Neural cell (in vitro differentiated cells): ENCODE data around the gene FAM186B. TPM values are rescaled to one million over a fixed set of nuclear protein-coding genes. Genes with fewer than 3 reads are reported as not detected.

Experiments
- H2AFZ ChIP-seq: fragments of 200-600, 300-800 bp; sonication (generic), shearing (Covaris generic); 2 replicates; pipeline ENCODE4 v1.6.0; 2014; ENCODE audit warnings: low read depth, mild to moderate bottlenecking, antibody characterized with exemption, low read length, moderate library complexity
- H3F3A ChIP-seq: fragments of 200-600 bp; shearing (Covaris generic); 2 replicates; pipeline ENCODE4 v1.6.1; 2016; ENCODE audit warnings: mild to moderate bottlenecking, moderate library complexity, mixed read lengths, antibody characterized with exemption, low read length; ENCODE audit not compliant: insufficient read depth, poor library complexity, severe bottlenecking
- H3K27ac ChIP-seq: fragments of 200-600, 300-800 bp; sonication (generic), shearing (Covaris generic); 2 replicates; pipeline ENCODE4 v1.5.1; 2014; ENCODE audit warnings: mild to moderate bottlenecking, low read length, moderate library complexity
- H3K27me3 ChIP-seq: fragments of 300-800, 200-600 bp; sonication (generic), shearing (Covaris generic); 2 replicates; pipeline ENCODE4 v1.6.0; 2014; ENCODE audit warnings: mild to moderate bottlenecking, low read depth, low read length, moderate library complexity; ENCODE audit not compliant: insufficient read depth
- H3K36me3 ChIP-seq: fragments of 300-800, 200-600 bp; sonication (generic), shearing (Covaris generic); 2 replicates; pipeline ENCODE4 v1.5.1; 2014; ENCODE audit warnings: mild to moderate bottlenecking, antibody characterized with exemption, low read length, moderate library complexity; ENCODE audit not compliant: insufficient read depth
- H3K4me2 ChIP-seq: fragments of 300-800, 200-600 bp; sonication (generic), shearing (Covaris generic); 2 replicates; pipeline ENCODE4 v1.6.0; 2014; ENCODE audit warnings: mild to moderate bottlenecking, low read length
- H3K4me3 ChIP-seq: fragments of 300-800, 200-600 bp; sonication (generic), shearing (Covaris generic); 2 replicates; pipeline ENCODE4 v1.5.1; 2014; ENCODE audit warnings: mild to moderate bottlenecking, low read length, moderate library complexity
- H3K79me2 ChIP-seq: fragments of 200-600 bp; shearing (Covaris generic); replicated peaks from 2 replicates; pipeline ENCODE4 v1.6.0; 2014; ENCODE audit warnings: mild to moderate bottlenecking, low read length, moderate library complexity; ENCODE audit not compliant: insufficient read depth
- H3K9ac ChIP-seq: fragments of 300-800, 200-600 bp; sonication (generic), shearing (Covaris generic); 2 replicates; pipeline ENCODE4 v1.6.1; 2016; ENCODE audit warnings: mild to moderate bottlenecking, low read length, mixed read lengths
- H3K9me2 ChIP-seq: fragments of 200-600 bp; shearing (Covaris generic); 2 replicates; pipeline ENCODE4 v1.6.1; 2016; ENCODE audit warnings: mild to moderate bottlenecking, low read length, mixed read lengths; ENCODE audit not compliant: insufficient read depth
- H3K9me3 ChIP-seq: fragments of 200-600, 300-800 bp; sonication (generic), shearing (Covaris generic); 2 replicates; pipeline ENCODE4 v1.6.1; 2016; ENCODE audit warnings: mild to moderate bottlenecking, mixed run types, low read length, moderate library complexity, mixed read lengths
- H4K20me1 ChIP-seq: fragments of 200-600 bp; shearing (Covaris generic); 2 replicates; pipeline ENCODE4 v1.6.1; 2016; ENCODE audit warnings: mild to moderate bottlenecking, mixed run types; ENCODE audit not compliant: insufficient read depth
- CTCF ChIP-seq: fragments of 450-650 bp; IDR thresholded peaks from 2 replicates; pipeline ENCODE4 v1.5.1; 2014; ENCODE audit warnings: antibody characterized with exemption, mild to moderate bottlenecking, moderate library complexity; ENCODE audit not compliant: poor library complexity, severe bottlenecking
- EP300 ChIP-seq: fragments of 450-650 bp; conservative IDR thresholded peaks from 2 replicates; pipeline ENCODE4 v1.6.1; 2014; ENCODE audit warnings: antibody characterized with exemption, mild to moderate bottlenecking, moderate library complexity; ENCODE audit not compliant: poor library complexity, severe bottlenecking
- EZH2 ChIP-seq: fragments of 200-600, 300-800 bp; shearing (Covaris generic), sonication (generic); IDR thresholded peaks from 2 replicates; pipeline ENCODE4 v1.6.1; 2014; ENCODE audit warnings: antibody characterized with exemption, low read length, borderline replicate concordance, mild to moderate bottlenecking; ENCODE audit not compliant: insufficient read depth, poor library complexity, severe bottlenecking
- MXI1 ChIP-seq: fragments of 450-650 bp; conservative IDR thresholded peaks from 2 replicates; pipeline ENCODE4 v1.6.1; 2014; ENCODE audit warnings: antibody characterized with exemption, mild to moderate bottlenecking; ENCODE audit not compliant: poor library complexity, severe bottlenecking
- POLR2AphosphoS5 ChIP-seq: IDR thresholded peaks from 2 replicates; pipeline ENCODE4 v1.6.1; 2012
- RAD21 ChIP-seq: fragments of 450-650 bp; conservative IDR thresholded peaks from 2 replicates; pipeline ENCODE4 v1.6.1; 2014; ENCODE audit warnings: antibody characterized with exemption, mild to moderate bottlenecking, moderate library complexity
- REST ChIP-seq: IDR thresholded peaks from 2 replicates; pipeline ENCODE4 v1.6.1; 2012; ENCODE audit warnings: borderline replicate concordance
- SMC3 ChIP-seq: fragments of 450-650 bp; conservative IDR thresholded peaks from 2 replicates; pipeline ENCODE4 v1.6.1; 2014; ENCODE audit warnings: antibody characterized with exemption, mild to moderate bottlenecking, moderate library complexity; ENCODE audit not compliant: poor library complexity
- TAF1 ChIP-seq: IDR thresholded peaks from 2 replicates; pipeline ENCODE4 v1.6.1; 2012; ENCODE audit warnings: low read depth
- polyA plus RNA-seq: library from polyadenylated mRNA; depleted of rRNA; stranded (reverse); fragments of >200 nt; gene quantifications from 2 replicates; pipeline ENCODE4 v1.2.3, GENCODE V29; 2014

The FAM186B gene
- polyA plus RNA-seq, 1 donor from 2014 or later = not detected

GRCh38 chr12:49651855-49652254 is 46.4 kb upstream of the FAM186B start:
- no peaks in the 10 kb centered on the region for H3K9me2 ChIP-seq
- H3K9me3 ChIP-seq = no peaks in the 10 kb centered on the region
- no peaks in the 10 kb centered on the region for H3K36me3 ChIP-seq
- H3K9ac ChIP-seq = no peak overlapping the region
- no peaks in the 10 kb centered on the region for H3K27me3 ChIP-seq
- H3K4me3 ChIP-seq = no peak overlapping the region
- H2AFZ ChIP-seq = no peak overlapping the region
- H4K20me1 ChIP-seq = no peaks in the 10 kb centered on the region
- no peaks in the 10 kb centered on the region for H3F3A ChIP-seq
- H3K27ac ChIP-seq = no peak overlapping the region
- no peak for TF ChIP-seq TAF1
- no peak for TF ChIP-seq SMC3
- TF ChIP-seq EZH2 = no peak
- TF ChIP-seq POLR2AphosphoS5 = no peak
- TF ChIP-seq REST = no peak
- no peak for TF ChIP-seq CTCF
- TF ChIP-seq RAD21 = no peak
- TF ChIP-seq EP300 = no peak
- TF ChIP-seq MXI1 = no peak
- no peak overlapping the region for H3K4me2 ChIP-seq
- no peaks in the 10 kb centered on the region for H3K79me2 ChIP-seq

GRCh38 chr12:49649892-49650291 is 44.5 kb upstream of the FAM186B start:
- H3K36me3 ChIP-seq = no peaks in the 10 kb centered on the region

More at GRCh38 chr12:49649892-49650291, 44.5 kb upstream of the FAM186B start:
- Histone ChIP-seq H3K4me2 (no peak overlapping the region), H3K27me3 (no peaks in the 10 kb centered on the region), H3K9me3 (no peaks in the 10 kb centered on the region), H3K4me3 (no peak overlapping the region), H3K9me2 (no peaks in the 10 kb centered on the region), H4K20me1 (no peaks in the 10 kb centered on the region), H3K79me2 (no peaks in the 10 kb centered on the region), H2AFZ (no peak overlapping the region), H3F3A (no peaks in the 10 kb centered on the region), H3K9ac (no peak overlapping the region), H3K27ac (no peak overlapping the region)
- TF ChIP-seq TAF1 (no peak), CTCF (no peak), EZH2 (no peak), SMC3 (no peak), POLR2AphosphoS5 (no peak), MXI1 (no peak), RAD21 (no peak), EP300 (no peak), REST (no peak)
